GM21825 (cell line): ENCODE data around the gene ADAMTS14.

ENCODE experiments used
- ATAC-seq: cut with Tn5 transposase; IDR thresholded peaks from one replicate; pipeline ENCODE4 v1.9.1; 2021; ENCODE audit warnings: mild to moderate bottlenecking, moderate library complexity; ENCODE audit not compliant: unreplicated experiment

Gene ADAMTS14

DNA sequence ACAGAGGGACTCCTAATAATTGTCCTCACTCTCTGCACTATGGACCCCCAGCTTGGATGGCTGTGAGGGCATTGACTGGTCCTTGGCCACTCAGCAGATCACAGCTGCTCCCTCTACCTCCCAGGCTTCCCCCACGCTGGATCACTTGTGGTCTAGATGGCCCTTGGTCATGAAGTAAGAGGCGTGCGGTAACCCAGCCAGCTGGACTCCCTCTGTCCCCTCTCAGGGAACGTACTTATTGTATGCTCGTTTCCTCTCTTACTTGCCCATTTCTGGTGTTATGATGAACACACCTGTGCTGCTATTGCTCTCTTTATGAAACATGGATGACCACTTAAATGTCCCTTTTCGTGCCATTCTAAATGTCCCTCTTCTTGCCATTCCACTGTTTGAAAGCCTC, 19.3 kb downstream of the ADAMTS14 start:
- no peak for ATAC-seq

GRCh38 chr10:70692043-70692603, 19.8 kb downstream of the ADAMTS14 start:
- no peak for ATAC-seq

DNA sequence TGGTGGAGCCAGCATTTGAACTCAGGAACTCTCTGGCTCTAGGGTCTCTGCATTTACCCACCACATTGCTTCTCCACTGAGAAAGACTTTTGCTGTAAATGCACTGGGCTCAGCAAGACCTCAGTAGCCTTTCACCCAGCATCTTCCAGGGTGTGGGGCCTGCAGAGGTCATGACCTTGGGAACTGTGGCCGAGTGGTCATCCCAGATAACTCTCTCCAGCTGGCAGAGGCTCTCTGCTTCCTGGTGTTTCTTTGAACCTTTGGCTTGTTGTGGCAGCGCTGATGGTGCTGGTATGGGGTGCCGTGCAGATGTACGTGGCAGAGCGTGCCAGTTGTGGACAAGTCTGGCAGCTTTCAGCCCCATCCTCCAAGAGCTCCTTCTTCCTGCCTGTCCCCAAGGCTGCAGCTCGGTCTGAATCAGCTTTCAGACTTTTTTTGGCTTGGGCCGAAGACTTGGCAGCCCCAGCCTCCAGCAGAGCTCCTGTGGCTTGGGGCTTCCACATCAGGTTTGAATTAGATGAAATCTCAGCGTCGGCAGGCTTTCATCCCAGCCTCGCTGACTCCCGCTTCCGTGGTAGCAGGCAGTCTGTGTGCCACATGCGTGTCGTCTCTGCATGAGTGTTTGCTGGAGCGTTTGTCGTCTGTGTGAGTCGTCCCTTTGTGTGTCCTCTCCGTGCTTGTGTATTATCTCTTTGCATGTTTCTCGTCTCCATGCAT, 21.5 kb downstream of the ADAMTS14 start:
- no peak for ATAC-seq

DNA sequence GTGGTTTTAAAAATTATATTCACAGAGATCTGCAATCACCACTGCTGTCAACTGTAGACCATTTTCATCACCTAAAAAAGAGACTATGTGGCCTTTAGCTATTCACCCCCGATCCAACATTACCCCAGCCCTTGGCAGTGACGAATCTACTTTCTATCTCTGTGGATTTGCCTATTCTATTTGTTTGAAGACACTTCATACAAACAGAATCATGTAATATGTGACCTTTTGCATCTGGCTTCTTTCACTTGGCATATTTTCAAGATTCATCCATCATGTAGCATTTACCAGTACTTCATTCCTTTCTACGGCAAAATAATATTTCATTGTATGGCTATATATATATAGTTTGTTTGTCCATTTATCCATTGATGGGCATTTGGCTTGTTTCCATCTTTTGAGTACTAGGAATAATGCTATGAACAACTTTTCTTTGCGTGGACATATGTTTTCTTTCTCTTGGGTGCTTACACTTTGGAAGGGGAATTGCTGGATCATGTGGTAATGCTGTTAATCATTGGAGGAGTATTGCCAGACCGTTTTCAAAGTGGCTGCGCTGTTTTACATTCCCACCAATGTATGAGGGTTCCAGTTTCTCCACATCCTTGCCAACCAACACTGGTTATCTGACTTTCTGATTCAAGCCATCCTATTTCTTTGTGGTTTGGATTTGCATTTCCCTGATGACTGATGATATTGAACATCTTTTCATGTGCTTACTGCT, 22.3 kb downstream of the ADAMTS14 start:
- ATAC-seq, result no peak

GRCh38 chr10:70695241-70696030, 23.1 kb downstream of the ADAMTS14 start:
- no peak for ATAC-seq

DNA sequence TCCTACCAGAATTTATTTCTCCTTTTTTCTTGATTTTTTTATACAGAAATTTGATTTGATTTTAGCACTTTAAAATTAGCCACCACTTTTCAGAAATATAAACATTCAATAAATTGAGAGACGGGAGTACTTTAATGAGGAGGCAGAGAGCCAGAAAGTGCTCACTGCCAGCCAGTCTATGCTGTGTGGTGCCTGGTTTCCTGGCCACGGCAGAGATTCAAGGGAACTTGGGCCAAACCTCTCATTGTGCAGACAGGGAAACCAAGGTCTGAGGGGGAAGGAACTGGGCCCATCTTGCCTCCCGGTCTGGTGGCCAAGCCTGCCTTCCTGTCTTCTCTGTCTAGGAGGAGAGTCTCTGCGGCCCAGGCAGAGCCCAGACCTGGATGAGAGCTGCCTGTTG, 25.9 kb downstream of the ADAMTS14 start:
- no peak for ATAC-seq

DNA sequence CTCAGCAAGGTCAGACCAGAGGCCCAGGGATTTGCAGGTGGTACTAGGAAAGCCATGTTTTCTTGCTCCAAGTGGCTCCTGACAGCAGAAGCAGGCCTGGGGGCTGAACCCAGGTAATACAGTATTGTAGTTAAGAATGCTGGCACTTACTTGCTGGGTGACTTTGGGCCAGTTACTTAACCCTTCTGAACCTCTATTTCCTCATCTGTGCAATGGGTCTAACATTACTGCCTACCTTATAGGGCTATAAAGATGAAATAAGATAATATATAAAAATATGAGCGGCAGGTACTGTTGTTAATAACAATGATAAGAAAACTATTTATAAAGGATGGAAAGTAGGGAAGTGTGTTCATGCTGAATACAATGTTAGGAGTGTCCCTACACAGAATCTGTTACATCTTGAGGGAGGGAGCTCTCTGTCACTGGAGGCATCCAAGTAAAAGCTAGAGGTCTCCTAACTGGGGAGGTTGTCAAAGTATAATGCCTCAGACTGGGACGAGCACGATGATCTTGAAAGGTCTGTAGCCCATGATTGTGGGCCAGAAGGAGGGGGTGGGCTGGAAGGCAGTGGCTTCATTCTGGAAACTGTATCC, 26.9 kb downstream of the ADAMTS14 start:
- no peak for ATAC-seq

DNA sequence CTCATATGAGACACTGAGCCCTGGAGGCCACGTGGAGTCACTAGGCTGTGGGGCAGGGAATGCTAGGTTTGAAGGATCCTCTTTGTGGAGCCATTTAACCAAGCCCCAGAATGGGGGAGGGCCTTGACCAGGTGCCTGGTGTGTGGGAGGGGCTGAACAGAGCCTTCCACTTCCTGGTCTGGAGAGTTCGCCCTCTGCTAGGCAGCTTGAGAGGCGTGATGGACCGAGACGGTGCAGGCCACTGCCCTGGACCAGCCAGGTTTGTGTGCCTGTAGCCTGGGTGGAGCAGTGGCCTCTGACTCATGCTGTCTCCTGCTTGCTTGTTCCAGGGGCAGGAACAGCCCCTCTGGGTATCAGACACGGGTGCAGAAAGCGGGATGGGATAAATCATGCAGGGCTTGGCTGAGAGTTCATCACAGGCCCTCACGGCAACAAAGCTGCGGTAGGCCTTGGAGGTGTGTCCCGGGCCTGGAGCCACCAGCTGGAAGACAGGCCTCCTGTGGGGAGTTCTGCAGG, 27.4 kb downstream of the ADAMTS14 start:
- ATAC-seq, result no peak

GRCh38 chr10:70702190-70702763, 30.0 kb downstream of the ADAMTS14 start:
- ATAC-seq, result no peak

GRCh38 chr10:70704211-70704610, 31.9 kb downstream of the ADAMTS14 start:
- ATAC-seq, result no peak

DNA sequence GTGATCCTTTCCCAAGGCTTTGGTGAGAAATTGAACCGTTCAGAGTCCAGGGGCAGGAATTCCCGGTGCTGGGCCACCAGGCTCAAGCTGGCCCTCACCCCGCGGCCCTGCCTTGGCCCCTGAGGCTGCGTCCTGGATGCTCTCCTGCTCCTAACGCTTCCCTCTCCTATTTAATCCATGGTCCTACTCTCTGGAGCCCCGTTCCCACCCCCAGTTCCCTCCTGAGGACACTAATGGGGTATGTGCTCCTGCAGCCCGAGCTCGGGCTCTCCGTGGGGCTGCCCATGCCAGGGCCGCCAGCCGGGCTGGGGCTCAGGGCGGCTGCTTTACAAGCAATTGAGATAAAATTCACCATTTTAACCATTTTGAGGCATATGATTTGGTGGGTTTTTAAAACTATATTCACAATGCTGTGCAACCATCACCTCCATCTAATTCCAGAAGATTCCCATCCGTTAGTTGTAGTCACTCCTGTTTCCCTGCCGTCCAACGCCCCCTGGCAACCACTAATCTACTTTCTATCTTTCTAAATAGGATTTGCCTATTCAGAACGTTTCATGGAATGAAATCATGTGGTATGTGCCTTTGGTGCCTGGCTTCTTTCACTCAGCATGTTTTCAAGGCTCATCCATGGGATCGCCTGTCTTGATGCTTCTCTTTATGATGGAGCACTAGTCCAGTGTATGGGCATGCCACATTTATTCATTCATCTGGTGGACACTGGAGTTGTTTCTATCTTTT, 33.0 kb downstream of the ADAMTS14 start:
- no peak for ATAC-seq

DNA sequence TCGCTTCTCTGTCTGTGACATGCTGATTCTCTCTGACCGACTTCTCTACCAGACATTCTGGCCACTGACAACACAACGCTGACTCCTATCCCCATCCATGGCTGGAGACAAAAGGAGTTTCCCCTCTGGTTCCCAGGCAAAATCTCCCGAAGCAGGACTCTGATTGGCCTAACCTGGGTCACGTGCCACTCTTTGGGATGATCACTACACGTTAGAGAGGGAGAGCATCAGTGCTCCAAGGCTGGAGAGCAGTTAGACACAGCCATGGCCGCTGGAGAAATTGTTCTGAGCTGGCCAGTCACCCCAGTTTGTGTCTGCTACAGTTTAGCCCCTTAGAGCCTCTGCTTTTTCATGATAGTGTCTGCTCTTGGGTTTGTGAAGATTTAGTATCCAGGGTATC, 38.9 kb downstream of the ADAMTS14 start:
- ATAC-seq, result no peak

- ATAC-seq, result no peak
These were observed 39.6 kb downstream of the ADAMTS14 start for GRCh38 chr10:70711911-70712310.

DNA sequence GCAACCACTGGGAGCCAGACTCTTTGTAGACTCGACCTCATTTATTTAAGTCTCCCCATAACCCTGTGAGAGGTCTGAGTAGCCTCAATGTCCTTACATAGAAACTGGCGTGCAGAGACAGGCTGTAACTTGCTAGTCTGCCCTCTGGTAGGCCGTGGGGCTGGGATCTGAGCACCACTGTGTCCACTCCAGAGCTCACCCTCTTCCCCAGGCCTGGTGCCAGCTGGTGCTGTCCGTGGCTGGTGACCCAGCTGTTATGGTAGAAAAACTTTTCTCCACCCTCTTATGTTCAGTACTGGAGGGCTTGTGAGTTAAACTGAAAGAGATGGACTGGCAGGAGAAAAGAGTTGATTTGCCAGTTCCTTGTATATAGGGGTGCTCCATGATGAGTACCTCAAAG, 41.9 kb downstream of the ADAMTS14 start:
- ATAC-seq, result no peak

- no peak for ATAC-seq
These were observed 42.6 kb downstream of the ADAMTS14 start for GRCh38 chr10:70714951-70715350.

DNA sequence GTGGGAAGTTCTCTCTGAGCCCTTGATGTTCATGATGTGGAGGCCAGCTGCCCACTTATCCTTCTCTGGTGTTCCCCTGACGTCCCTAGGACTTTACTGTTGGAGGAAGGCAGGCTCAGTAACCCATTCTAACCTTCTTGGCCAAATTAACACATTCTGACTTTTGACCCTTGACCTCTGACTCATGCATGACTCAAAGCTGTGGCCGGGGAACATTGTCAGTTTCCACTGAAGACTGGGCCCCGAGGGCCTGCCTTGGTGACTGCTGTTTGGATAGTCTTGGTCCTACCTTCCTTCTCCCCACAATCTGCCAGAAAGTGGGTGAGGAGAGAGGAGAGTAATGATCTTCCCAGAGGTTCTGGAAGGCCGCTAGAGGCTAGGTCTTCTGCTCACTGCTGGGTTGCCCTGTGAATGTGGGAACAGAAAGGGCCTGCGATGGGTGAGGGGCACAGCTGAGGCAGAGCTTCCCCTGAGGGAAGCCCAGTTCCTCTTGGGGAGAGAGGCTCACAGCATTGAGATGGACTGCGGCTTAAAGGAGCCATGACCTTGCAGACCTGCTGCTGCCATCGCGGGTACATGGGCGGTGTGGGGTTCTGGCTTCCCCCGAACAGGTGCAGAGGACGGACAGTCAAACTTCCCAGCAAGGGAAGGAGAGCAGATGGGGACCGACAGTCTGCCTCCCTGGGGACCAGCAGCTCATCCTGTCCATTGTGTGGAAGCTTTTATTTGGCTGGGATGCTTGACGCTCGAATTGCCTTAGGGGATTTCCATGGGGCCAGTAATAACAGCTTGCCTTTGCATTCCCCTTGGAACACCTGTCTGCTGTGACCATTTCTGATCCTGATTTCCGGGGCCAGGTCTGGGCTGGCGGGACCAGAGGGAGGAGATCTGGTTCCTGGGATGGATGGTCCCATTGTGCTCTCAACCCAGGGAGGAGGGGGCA, 43.8 kb downstream of the ADAMTS14 start:
- ATAC-seq, result no peak

GRCh38 chr10:70722820-70723424, 50.6 kb downstream of the ADAMTS14 start:
- ATAC-seq, result no peak

- ATAC-seq, result no peak
These were observed 51.5 kb downstream of the ADAMTS14 start for GRCh38 chr10:70723771-70724170.
